GM19467 (cell line): ENCODE results near the gene KCNK17.

Source experiments
- ATAC-seq: cut with Tn5 transposase; IDR thresholded peaks from one replicate; pipeline ENCODE4 v1.9.1; 2021; ENCODE audit warnings: mild to moderate bottlenecking, moderate library complexity; ENCODE audit not compliant: unreplicated experiment

KCNK17 gene

DNA sequence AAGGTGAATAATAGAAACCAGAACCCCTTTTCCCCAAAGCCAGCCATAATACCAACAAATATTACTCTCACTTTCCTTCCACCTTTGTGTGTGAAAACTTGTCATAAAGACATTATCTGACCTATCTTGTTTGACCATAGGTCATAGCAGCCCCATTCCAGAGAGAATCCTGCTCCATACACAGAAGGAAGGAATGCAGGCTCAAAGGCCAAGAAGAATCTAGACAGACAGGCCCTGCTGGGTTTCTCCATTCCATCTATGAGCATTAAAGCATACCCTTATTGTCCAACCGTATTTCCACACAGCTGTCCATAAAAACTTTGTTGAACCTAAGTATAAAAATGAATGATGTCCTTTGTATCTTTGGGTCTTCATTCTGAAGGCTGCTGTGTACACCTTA is 44.3 kb downstream of the KCNK17 start:
- no peak for ATAC-seq

DNA sequence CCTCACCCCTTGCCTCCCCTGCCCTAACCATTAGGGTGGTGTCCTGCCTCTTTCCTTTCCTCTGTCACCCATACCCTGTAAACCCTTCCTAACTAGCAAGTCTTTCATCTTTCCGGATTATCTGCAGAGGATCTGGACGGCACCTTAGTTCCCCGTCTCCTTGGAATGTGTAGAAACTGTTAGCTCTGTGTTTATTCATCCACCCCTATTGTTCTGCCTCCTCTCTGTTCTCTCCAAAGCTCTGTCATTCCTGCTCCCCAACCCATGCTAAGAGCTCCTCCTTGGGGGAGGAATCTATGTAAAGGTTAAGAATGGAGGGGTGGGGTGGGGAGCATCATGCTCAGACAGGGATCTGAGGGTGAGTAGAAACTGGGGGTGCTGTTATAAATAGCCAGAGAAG is 45.5 kb downstream of the KCNK17 start:
- ATAC-seq: no peak

DNA sequence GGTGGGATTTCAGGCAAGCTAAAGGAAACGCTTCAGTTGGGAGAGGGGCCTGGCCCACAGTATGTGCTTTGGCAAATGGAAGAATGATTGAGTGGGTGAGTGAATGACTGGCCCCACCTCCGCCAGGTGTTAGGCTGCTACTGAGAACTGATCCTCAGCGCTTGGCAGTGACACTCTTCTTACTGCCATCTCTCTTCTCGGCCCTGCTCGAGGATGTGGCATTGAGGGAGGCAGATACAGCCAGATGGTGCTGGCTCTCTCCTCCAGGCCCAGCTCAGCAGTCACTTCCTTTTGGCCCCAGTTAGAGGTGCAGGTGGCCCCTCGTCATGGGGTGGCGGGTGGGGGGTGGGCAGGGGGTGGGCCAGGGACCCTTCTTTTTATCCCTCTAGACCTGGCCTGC is 46.0 kb downstream of the KCNK17 start:
- no peak for ATAC-seq

DNA sequence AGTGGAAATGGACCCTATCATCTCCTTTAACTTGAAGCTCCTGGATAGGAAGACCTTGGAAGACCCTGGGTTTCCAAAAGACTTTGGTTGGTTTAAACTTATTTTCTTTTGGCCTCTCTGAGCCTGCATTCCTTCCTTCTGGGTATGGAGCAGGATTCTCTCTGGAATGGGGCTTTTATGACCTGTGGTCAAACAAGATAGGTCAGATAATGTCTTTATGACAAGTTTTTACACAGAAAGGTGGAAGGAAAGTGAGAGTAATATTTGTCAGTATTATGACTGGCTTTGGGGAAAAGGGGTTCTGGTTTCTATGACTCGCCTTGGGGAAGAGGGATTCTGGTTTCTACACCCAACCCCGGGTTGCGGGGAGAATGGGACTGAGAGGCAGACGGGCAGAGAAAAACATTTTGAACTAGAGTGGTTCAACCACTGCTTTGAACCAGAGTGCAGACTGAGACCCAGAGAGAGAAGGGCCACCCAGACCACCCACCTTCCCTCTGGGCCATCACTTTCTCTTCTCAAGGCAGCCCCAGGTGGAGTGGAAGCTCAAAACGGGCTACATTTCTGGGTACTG is 47.4 kb downstream of the KCNK17 start:
- no peak for ATAC-seq

DNA sequence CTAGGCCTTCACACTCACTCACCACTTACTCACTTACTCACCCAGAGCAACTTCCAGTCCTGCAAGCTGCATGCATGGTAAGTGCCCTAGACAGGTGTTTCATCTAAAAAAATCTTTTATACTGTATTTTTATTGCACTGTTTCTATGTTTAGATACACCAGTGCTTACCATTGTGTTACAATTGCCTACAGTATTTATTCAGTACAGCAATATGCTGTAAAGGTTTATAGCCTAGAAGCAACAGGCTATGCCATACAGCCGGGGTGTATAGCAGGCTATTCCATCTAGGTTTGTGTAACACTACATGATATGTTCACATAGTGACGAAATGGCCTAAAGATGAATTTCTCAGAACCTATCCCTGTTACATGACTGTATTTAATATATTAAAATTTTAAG is 47.8 kb downstream of the KCNK17 start:
- no peak for ATAC-seq

DNA sequence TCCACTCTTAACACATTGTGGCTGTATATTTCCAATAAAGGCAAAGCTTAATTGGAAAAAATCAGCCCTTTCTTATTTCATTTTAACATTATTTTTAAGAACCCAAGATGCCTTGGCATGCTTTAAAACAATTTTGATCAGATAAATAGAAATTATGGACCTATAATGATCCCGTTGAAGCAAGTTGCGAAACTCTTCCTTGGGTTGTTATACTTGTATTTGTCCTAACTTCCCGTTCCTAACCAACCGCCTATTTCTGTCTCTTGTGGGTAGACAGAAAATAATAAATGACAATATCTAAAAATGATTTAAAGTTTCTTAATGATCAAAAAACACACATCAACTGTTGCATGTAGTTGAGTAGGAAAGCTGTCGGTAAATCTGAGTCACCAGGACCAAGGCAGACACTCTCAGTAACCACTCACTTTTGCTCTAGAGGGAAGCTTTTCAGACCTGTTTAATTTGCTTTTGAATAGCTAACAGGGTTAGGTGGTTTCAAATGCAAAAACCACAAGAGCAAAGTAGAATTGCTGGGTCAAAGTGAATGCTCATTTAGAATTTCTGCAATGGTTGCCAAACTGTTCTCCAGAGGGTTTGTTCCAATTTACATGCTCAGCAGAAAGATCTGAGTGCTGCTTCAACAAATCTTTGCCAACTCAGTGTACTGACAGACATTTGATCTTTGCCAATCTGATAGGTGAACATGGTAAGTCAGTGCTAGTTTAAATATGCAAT is 50.7 kb downstream of the KCNK17 start:
- ATAC-seq: no peak

DNA sequence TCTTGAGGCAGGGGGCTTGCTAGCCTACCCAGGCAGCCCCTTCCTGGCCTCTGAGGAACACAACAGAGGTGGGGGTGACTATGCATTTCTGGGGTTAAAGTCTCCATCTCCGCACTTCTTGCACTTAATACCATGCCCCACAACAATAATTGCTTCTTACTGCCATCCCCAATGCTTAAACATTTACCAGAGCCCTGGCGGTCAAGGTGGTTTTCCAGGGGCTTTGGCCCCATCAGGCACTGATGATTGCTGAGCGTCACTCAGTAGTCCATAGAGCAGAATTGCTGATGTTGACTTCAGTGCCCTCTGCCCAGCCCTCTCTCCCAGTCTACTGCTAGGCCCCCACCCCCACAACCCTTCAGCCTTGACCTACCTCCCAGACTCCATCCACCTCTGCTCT is 52.5 kb downstream of the KCNK17 start:
- no peak for ATAC-seq

DNA sequence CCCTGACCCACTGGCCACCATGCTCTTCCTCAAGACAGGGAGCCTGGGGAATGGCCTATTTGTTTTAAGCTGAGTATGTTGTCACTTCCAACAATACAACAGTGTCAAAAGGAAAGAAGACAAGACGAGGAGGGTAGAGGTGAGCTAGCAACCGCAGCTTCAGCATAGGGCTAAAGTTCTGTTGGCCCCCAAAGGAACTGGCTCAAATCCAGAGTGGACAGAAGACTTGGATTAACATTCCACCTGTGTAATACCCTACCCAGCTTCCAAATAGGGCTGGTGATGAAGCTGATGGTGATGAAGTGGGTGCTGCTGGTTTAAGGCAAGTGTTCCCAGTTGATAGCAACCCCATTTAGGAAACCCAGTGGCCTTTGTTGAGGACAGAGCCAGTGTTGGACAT is 53.3 kb downstream of the KCNK17 start:
- no peak for ATAC-seq

DNA sequence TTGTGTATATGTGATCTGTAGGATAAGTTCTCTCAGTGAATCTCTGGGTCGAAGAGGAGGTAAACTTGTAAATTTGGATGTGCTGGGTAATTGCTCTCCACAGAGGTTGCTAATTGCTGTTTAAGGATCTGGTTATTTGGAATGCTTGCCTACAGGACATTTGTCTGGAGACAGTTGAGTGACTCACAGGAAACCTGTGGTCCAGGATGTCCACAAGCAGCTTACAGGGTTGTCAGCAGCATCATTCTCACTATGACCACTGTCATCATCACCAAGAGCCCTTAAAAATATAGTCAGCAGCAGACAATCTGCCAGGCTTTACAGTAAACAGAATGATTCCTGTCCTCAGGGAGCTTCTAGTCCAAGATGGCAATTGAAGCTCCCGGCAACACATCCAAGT is 53.8 kb downstream of the KCNK17 start:
- no peak for ATAC-seq

DNA sequence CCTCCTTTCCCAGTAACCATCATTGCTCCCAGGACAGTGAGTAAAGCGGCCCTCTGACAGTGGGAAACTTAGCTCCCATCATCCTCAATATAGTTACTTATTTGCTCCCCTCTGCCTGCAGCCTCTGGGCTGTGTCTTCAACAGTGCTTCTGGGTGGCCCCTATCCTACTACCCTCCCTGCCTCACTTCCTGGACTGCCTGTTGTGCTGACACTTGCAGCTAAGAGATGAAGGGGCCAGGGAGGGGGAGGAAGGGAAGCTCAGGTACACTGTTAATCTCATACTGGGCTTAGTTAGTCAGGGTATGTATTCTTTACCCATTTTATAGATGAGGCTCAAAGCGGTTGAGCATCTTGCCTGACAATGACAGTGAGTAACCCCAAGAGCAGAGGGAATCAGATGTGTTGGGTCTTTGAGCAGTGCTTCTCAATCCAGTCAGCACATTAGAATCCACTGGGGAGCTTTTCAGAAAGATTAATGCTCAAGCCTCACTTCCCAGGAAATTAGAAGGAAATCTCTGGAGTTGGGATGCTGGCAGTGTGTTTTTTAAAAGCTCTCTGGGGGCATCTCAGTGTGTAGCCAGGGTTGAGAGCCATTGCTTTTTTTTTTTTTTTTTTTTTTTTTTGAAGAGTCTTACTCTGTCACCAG is 57.8 kb downstream of the KCNK17 start:
- no peak for ATAC-seq

DNA sequence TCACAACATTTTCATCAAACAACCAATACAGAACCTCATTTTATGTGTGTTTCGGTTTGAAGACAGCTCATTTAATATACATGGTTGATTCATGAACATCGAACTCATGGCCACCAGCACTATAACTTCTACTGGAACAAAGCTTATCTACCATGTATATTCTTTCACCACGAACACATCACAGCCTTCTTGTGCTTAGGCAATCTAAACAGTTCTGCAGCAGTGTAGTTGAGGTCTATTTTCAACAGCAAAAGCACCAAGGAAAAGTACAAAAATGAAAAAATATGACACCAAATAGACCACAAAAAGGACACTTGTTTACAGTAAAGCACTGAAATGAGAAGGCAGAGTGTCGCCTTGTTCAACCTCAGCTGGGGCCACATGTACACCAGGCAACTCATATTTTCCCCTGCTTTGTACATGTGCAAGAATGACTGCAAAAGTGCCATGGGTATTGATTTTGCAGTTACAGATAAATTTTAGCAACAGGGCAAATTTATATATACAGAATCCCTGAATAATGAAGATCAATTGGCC is 59.2 kb downstream of the KCNK17 start:
- ATAC-seq: no peak

DNA sequence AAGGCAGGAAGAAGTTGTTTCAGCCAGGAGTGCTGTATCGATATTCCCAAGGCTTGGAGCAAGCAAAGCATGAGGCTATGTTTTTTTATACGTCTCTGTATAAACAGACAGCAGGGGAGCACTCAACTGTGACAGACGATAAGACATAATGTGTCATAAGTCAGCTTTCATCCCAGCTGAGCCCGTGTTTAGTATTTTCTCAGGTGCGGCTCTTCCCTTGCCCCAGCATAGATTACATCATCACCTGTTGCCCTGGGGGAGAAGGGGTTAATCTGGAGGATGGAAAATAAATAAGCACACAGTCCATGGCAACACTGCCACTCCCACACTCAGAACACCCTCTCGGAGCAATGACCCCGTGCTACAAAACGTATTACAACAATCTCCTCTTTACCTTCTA is 62.8 kb downstream of the KCNK17 start:
- no peak for ATAC-seq

DNA sequence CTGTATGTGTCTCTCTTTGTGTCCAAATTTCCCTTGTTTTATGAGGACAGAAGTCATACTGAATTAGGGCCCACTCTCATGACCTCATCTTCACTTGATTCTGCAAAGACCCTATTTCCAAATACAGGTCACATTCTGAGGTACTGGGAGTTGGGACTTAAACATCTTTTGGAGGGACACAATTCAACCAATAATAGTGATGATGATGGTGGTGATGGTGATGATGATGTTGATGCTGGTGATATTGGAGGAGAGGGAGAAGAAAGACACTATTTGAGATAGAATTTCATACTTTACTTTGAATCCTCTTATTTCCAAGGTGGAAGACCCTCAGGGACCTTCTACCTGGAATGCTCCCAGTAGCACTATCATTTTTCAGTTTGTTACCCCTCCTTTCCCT is 63.7 kb downstream of the KCNK17 start:
- no peak for ATAC-seq

DNA sequence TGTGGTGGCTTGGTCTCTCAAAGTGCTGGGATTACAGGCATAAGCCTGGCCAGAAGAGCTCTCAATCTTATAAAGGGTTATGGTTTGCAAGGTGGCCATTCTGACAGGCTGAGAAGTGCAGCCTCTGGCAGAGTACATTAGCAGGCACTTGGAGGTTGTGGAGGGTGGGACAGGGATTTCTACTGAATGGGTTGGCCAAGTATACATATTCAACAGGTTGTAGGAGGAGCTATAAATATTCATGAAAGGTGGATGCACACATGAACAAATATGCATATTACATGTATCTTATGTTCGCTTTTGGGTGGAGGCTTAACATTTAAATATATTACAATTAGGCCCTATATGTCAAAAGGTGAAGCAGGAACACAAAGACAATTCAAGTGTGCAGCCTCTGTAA is 64.9 kb downstream of the KCNK17 start:
- ATAC-seq: no peak
